ENCODE results near the gene AMOTL2.

The AMOTL2 gene

GRCh38 chr3:134374105-134374790, at the start of gene AMOTL2:
Gene AMOTL2 (minus strand): TSS chr3:134374447. CDS start chr3:134371433, 3,014 bp downstream.
- peak; percentile 10 to 26 for DNase-seq

GRCh38 chr3:134423153-134423552, 48.9 kb upstream of the AMOTL2 start:
- no peak for DNase-seq

- DNase-seq, result no peak
Observed at GRCh38 chr3:134419960-134420321, 45.7 kb upstream of the AMOTL2 start.

DNA sequence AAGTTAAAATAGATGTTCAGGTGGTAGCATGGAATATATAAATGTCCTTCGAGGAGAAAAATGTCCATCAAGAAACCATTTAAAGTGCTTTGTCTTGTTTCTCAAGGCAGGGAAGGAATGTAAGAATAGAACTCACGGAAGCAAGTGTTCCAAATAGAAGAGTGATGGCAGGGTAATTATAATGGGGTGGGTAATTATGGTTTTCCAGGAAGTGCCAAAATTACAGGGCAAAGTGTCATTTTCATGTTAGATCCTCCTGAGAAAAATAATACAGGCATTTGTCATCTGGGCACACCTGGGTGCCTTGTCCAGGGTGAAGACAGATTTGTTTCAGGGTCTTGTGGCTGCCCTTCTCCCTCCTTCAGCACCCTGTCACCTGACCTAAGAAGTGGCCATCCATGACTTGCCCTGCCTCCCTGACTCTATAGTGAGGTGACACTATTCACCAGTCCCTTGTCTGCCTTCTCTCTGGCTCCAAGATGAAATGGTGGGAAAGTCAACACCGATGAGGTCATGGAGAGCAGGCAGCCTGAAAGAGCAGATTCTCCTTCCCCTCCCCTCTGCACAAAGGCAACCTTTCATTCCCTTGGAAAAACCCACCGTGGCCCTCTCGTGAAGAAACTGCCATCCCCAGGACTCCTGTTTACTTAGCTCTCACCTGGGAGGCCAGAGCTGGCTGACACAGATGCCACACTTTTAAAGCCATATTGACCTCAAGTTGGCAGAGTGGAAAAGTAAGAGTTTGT, 45.1 kb upstream of the AMOTL2 start:
- no peak for DNase-seq

DNA sequence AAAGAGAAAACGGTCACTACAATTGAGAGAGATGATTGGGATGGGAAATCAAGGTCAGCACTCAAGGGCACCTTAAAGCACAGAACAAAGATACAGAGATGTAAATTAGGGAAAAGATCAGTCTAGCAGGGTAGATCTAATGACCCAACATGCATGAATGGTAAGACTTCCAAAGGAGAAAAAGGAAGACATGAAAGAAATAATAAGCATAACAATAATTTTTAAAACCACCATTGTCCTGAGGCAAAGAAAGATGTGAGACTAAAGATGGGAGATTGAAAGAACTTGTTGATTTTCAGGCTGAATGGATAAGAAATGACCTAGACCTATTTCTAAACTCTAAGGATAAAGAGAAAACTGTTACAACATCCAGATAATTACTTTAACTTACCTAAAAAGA, 34.8 kb upstream of the AMOTL2 start:
- DNase-seq, result no peak

DNA sequence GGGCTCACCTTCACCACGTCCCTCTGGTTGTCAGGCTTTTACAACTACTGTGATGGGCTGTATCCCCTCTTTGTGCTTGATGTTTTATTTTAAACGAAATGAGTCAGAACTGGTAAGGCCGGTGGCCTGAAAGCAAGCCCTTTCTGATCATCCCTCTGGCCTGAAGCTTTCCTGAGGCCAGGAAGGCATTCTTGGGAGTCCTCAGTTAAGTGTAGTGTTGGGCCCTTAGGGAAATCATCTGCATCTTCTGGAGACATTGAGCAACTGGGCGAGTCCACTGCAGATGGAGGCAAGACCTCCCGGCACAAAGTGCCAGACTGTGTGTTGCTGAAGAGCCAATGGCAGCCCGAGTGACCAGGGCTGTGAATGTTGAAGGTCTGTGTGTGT, 33.0 kb upstream of the AMOTL2 start:
- DNase-seq, result no peak

GRCh38 chr3:134406331-134407238, 32.3 kb upstream of the AMOTL2 start:
- peak; percentile 55 to 71 for DNase-seq

DNA sequence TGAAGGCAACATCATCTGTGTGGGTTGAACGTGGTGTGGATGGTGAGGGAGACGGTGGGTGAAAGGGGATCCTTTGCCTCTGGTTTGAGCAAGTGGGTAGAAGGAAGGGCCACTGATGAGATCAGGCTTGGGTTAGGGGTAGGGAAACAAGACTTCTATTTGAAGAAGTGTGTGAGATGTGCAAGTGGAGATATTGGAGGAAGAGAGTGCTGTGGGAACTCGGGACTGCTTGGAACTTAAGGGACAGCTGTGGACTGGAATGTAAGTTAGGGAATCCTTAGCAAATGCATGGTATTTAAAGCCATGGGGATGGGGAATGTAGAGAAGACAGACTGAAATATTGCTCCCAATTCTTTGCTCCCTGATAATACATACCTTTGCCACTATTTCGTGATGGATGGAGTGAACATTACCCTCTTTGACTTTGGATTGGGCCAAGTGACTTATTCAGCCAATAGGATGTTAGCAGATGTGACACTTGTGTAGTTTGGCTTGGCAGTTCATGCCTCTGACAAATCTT, 30.2 kb upstream of the AMOTL2 start:
- DNase-seq, result no peak

GRCh38 chr3:134397755-134398154, 23.5 kb upstream of the AMOTL2 start:
- DNase-seq, result no peak

GRCh38 chr3:134395103-134395502, 20.9 kb upstream of the AMOTL2 start:
- DNase-seq, result no peak

- no peak for DNase-seq
Observed at GRCh38 chr3:134394380-134394779, 20.1 kb upstream of the AMOTL2 start.

DNA sequence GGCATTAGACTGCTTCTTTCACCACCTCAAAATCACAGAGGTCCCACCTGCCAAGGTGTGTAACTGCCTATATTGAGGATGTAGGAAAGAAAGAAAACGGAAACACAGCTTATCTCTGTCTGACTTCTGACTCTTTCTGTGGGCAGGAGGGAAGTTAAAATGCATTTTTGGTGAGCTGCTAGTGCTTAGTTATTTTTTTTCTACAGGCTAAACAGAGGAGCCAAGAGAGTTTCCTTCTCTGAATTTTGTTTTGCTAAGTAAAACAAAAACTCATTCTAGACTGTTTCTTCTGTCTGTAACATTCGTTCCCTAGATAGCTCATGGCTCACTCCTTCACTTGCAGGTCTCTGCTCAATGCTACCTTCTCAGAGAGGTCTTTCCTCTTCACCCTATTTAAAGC, 18.8 kb upstream of the AMOTL2 start:
- no peak for DNase-seq

DNA sequence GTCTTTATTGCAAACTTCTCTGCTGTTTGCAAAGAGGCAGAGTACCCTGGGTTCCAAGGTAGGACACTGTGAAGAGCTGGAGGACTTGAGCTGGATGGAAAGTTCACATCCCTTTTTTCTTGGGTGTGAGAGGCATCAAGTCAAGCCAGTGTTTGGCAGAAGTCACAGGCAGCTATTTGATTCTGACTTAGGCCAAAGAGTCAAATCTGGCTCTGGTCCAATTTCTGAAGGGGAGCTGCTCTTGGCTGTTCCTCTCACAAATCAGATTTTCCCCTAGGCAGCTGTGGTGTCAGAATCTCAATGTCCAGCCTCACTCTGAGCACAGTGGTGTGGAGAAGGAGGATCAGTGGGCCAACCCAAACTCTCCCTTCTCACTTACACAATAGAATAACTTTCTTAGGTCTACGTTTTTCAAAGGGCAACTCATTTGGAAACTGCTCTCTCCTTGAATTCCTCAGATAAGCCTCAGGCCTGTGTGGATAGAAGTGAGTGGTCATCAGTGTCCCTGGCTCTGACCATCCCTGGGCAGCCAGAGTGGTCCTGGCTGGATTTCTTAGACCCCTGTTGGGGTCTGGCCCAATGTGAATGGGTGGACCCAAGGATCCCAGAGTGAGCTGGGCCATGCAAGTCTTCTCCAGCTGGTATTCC, 18.2 kb upstream of the AMOTL2 start:
- DNase-seq, result no peak

- no peak for DNase-seq
Observed at GRCh38 chr3:134389865-134390264, 15.6 kb upstream of the AMOTL2 start.

DNA sequence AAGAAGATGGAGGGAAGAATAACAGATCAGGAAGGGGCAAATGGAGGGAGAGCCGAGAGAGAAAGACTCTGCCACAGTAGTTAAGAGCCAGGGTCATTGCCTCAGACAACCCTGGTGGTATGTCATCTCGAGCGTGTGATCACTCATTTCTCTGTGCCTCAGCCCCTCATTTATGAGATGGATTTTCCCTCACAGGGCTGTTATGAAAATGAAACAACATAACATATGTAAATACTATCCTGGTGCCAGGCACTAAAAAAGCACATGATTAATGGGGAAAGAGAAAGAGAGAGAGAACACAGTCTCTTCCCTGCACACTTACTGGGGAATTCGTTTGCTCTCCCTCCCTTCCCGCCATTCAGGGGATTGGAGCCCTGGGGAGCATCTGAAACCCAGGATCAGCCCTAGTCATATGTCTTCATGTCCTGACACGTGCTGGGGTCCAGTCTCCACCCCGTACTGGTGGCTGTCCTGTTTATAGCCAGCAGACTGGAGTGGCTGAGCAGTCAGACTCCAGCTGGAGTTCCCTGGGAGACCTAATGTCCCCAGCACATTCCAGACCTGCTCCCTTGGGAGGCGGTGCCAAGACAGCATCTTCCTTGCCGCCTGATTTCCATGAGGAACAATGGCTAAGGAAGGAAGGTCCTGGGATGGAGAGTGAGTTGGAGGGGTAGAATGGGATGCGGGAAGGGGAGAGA, 14.7 kb upstream of the AMOTL2 start:
- DNase-seq, result no peak

- no peak for DNase-seq
Observed at GRCh38 chr3:134388292-134388691, 14.0 kb upstream of the AMOTL2 start.

GRCh38 chr3:134387293-134387692, 13.0 kb upstream of the AMOTL2 start:
- no peak for DNase-seq

- no peak for DNase-seq
Observed at GRCh38 chr3:134384963-134385362, 10.7 kb upstream of the AMOTL2 start.

- no peak for DNase-seq
Observed at GRCh38 chr3:134381831-134382442, 7.7 kb upstream of the AMOTL2 start.

GRCh38 chr3:134381076-134381475, 6.8 kb upstream of the AMOTL2 start:
- no peak for DNase-seq

DNA sequence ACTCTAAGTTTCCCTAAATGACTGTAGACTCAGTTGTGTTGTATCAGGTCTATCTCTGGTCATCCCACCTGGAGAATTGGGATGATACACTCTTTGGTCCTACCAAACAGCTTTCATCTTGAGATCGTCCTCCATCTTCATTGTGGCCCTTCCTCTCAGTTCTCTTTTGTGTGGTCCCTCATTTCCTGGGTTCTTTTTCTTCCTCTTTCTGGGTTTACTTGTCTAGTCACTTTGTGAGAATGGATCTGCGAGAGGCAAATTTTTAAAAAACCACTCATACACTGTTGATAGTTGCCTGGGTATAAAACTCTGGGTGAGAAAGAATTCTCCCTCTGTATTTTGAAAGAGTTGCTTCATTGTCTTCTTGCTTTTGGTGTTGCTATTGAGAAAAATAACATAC, 6.0 kb upstream of the AMOTL2 start:
- no peak for DNase-seq

- no peak for DNase-seq
Observed at GRCh38 chr3:134378818-134379217, 4.6 kb upstream of the AMOTL2 start.

All from NCI-H187 (cell line).